Measurements from ENCODE around the gene IGF2BP1.

Gene IGF2BP1

GRCh38 chr17:49104511-49105074, 107.4 kb downstream of the IGF2BP1 start:
- no peak for DNase-seq
